Measurements from ENCODE around the gene CRTAC1. TPM values are rescaled to one million over a fixed set of nuclear protein-coding genes. Genes with fewer than 3 reads are reported as not detected.

Gene CRTAC1
- total RNA-seq, 1 experiment from 2014 or later: 0.20 TPM

GRCh38 chr10:98055841-98056516, 25.6 kb upstream of the CRTAC1 start:
- ChIA-PET CTCF (no interaction called here), POLR2A (no interaction called here), RAD21 (ENCODE audit: low non-redundant PET in 1 of 2, low total read pairs in 2 of 2, uncharacterized antibody in 2 of 2, unreplicated experiment in 2 of 2) (no interaction called here)
- DNase-seq (ENCODE audit: low read depth, low spot score): no peak
- Histone ChIP-seq H3K27ac (ENCODE audit: low read depth, low read length) (no peak overlapping the region), H3K9ac (ENCODE audit: low read length) (no peak overlapping the region), H4K20me1 (ENCODE audit: insufficient read depth) (no peaks in the 10 kb centered on the region), H3K36me3 (ENCODE audit: control insufficient read depth in 1 of 2, insufficient read depth in 2 of 2, low read length in 2 of 2) (no peaks in the 10 kb centered on the region), H3K9me2 (ENCODE audit: insufficient read depth) (no peaks in the 10 kb centered on the region), H3K79me2 (ENCODE audit: insufficient read depth, low read length) (no peaks in the 10 kb centered on the region), H2AFZ (ENCODE audit: low read depth, low read length, poor library complexity, severe bottlenecking) (no peak overlapping the region), H3K27me3 (ENCODE audit: insufficient read depth, low read length) (peaks cover 76% of the 10 kb centered on the region), H3K4me1 (ENCODE audit: control insufficient read depth in 1 of 2, insufficient read depth in 2 of 2, low read length in 2 of 2) (no peaks in the 10 kb centered on the region), H3K4me3 (replicated peaks in 1 of 2; ENCODE audit: low read depth in 1 of 2, low read length in 2 of 2) (no peak overlapping the region), H3K9me3 (ENCODE audit: control insufficient read depth in 1 of 2, insufficient read depth in 1 of 2, low read depth in 1 of 2, low read length in 2 of 2) (no peaks in the 10 kb centered on the region), H3K4me2 (ENCODE audit: low read length) (no peak overlapping the region)
- TF ChIP-seq REST (IDR thresholded peaks at IDR 0.05; ENCODE audit: low read depth): peak; percentile 87
- TF ChIP-seq SRF (IDR thresholded peaks at IDR 0.05; ENCODE audit: low read depth): no peak
- intact Hi-C loops (cut with micrococcal nuclease): no loop called here
- BruUV-seq (replicated peaks): no TSS peak
- ATAC-seq: no peak

- H3K27ac ChIP-seq (ENCODE audit: low read depth, low read length): no peak overlapping the region
- POLR2A ChIA-PET: no interaction called here
- H3K27me3 ChIP-seq (ENCODE audit: insufficient read depth, low read length): peaks cover 40% of the 10 kb centered on the region
Observed at GRCh38 chr10:98047009-98047741, 16.8 kb upstream of the CRTAC1 start.

More at GRCh38 chr10:98047009-98047741, 16.8 kb upstream of the CRTAC1 start:
- no peaks in the 10 kb centered on the region for H3K9me2 ChIP-seq (ENCODE audit: insufficient read depth)
- no peaks in the 10 kb centered on the region for H4K20me1 ChIP-seq (ENCODE audit: insufficient read depth)
- no peaks in the 10 kb centered on the region for H3K36me3 ChIP-seq (ENCODE audit: control insufficient read depth in 1 of 2, insufficient read depth in 2 of 2, low read length in 2 of 2)
- no peak overlapping the region for H2AFZ ChIP-seq (ENCODE audit: low read depth, low read length, poor library complexity, severe bottlenecking)
- intact Hi-C loops (cut with micrococcal nuclease): no loop called here
- no peak overlapping the region for H3K4me2 ChIP-seq (ENCODE audit: low read length)
- CTCF ChIA-PET: interaction anchor here (0.6 to 1.3 kb wide), 6 partner anchors 9 to 472 kb away, joined by 3 to 4 read pairs (median 3); no protein-coding TSS in a partner anchor
- DNase-seq (ENCODE audit: low read depth, low spot score): no peak
- TF ChIP-seq POLR2AphosphoS5 (IDR thresholded peaks at IDR 0.05; ENCODE audit: low read depth, low read length) (no peak), ATF3 (IDR thresholded peaks at IDR 0.05) (no peak), FOSL1 (IDR thresholded peaks at IDR 0.05; ENCODE audit: low read depth) (no peak), SP1 (IDR thresholded peaks at IDR 0.05; ENCODE audit: low read depth) (no peak), TCF7L2 (IDR thresholded peaks at IDR 0.05; ENCODE audit: borderline replicate concordance, extremely low read depth, insufficient read depth, insufficient read length) (no peak), JUND (IDR thresholded peaks at IDR 0.05) (no peak), ELF1 (IDR thresholded peaks at IDR 0.05; ENCODE audit: borderline replicate concordance, low read depth) (no peak), ZFX (IDR thresholded peaks at IDR 0.05) (no peak), RAD21 (IDR thresholded peaks at IDR 0.05; ENCODE audit: low read depth) (no peak)
- H3K9ac ChIP-seq (ENCODE audit: low read length): no peak overlapping the region
- H3K79me2 ChIP-seq (ENCODE audit: insufficient read depth, low read length): no peaks in the 10 kb centered on the region
- RAD21 ChIA-PET (ENCODE audit: low non-redundant PET in 1 of 2, low total read pairs in 2 of 2, uncharacterized antibody in 2 of 2, unreplicated experiment in 2 of 2): no interaction called here
- H3K4me3 ChIP-seq (replicated peaks in 1 of 2; ENCODE audit: low read depth in 1 of 2, low read length in 2 of 2): no peak overlapping the region
- no peaks in the 10 kb centered on the region for H3K4me1 ChIP-seq (ENCODE audit: control insufficient read depth in 1 of 2, insufficient read depth in 2 of 2, low read length in 2 of 2)
- no TSS peak for BruUV-seq (replicated peaks)
- no peaks in the 10 kb centered on the region for H3K9me3 ChIP-seq (ENCODE audit: control insufficient read depth in 1 of 2, insufficient read depth in 1 of 2, low read depth in 1 of 2, low read length in 2 of 2)
- ATAC-seq: no peak

Measured in HCT116 (cell line).